AG04450 (cell line): ENCODE measurements around the gene GPATCH1. TPM values are rescaled to one million over a fixed set of nuclear protein-coding genes. Genes with fewer than 3 reads are reported as not detected.
"Not testable (repeated sequence)": the region's sequence is repeated elsewhere in the genome, so short reads cannot be mapped to it uniquely, and the experiment has no call there.

Source experiments
- CTCF ChIA-PET: fragments of 300-600, 350-600 bp; formaldehyde crosslinking; extraction: SDS; loops from one replicate; lab custom pipeline; 2022; ENCODE audit warnings: antibody characterized with exemption, inconsistent platforms; lab: Charles Lee
- POLR2A ChIA-PET: fragments of 350-600 bp; formaldehyde crosslinking; extraction: SDS; loops from one replicate; lab custom pipeline; 2021; ENCODE audit warnings: antibody characterized with exemption, inconsistent platforms; lab: Yijun Ruan, JAX
- DNase-seq: peaks from one replicate; pipeline ENCODE4 v3.0.0-alpha.2; 2011; ENCODE audit warnings: low read depth, low spot score
- H3K27ac ChIP-seq: one replicate; pipeline ENCODE4 v1.5.1; 2012; ENCODE audit warnings: low read depth, low read length, control low read depth
- H3K27me3 ChIP-seq: one replicate; pipeline ENCODE4 v1.6.0; 2012; ENCODE audit warnings: low read length; ENCODE audit not compliant: control insufficient read depth, insufficient read depth
- H3K4me3 ChIP-seq: 2 replicates; pipeline ENCODE4 v1.5.1; 2011; ENCODE audit warnings: mild to moderate bottlenecking, low read depth, low read length, control low read depth
- H3K9me3 ChIP-seq: 2 replicates; pipeline ENCODE4 v1.5.1; 2012; ENCODE audit warnings: low read length; ENCODE audit not compliant: control insufficient read depth, insufficient read depth
- polyA plus RNA-seq: library from polyadenylated mRNA; depleted of rRNA; stranded (reverse); fragments of >200 nt; gene quantifications from 2 replicates; pipeline ENCODE4 v1.2.3, GENCODE V29; 2011
- TF ChIP-seq, protein P1 (sequence below): IDR thresholded peaks from 2 replicates; pipeline ENCODE4 v1.5.1; 2011; ENCODE audit warnings: low read depth, low read length, control low read depth, inconsistent platforms

GPATCH1 gene
- polyA plus RNA-seq, 1 experiment = 7.9 TPM

DNA sequence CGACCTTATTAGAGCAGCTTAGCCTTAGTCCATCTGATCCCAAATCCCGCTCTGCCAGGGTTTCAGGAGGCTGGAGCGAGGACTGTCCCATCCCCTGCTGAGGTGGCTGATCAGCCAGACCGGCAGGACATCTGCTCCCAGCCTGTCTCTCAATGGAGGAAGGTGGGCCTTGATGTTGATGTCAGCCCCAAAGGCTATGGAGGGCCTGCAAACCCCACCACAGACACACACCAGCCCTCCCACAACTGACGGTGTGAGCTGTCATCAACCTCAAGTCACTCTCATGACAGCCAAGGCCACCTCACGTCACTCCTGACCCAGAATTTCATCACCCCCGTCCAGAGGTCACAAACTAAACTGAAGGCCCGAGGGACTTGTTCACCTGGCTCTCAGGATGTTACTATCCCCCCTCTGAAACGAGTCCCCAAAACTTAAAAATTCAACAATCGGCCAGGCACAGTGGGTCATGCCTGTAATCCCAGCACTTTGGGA lies 41.8 kb upstream of the GPATCH1 start:
- no peaks in the 10 kb centered on the region for H3K27me3 ChIP-seq
- no peak overlapping the region for H3K27ac ChIP-seq
- no peaks in the 10 kb centered on the region; the same call in 1 of the 2 replicates for H3K9me3 ChIP-seq
- ChIA-PET POLR2A (no interaction called here), CTCF (no interaction called here)
- TF ChIP-seq, protein P1, sequence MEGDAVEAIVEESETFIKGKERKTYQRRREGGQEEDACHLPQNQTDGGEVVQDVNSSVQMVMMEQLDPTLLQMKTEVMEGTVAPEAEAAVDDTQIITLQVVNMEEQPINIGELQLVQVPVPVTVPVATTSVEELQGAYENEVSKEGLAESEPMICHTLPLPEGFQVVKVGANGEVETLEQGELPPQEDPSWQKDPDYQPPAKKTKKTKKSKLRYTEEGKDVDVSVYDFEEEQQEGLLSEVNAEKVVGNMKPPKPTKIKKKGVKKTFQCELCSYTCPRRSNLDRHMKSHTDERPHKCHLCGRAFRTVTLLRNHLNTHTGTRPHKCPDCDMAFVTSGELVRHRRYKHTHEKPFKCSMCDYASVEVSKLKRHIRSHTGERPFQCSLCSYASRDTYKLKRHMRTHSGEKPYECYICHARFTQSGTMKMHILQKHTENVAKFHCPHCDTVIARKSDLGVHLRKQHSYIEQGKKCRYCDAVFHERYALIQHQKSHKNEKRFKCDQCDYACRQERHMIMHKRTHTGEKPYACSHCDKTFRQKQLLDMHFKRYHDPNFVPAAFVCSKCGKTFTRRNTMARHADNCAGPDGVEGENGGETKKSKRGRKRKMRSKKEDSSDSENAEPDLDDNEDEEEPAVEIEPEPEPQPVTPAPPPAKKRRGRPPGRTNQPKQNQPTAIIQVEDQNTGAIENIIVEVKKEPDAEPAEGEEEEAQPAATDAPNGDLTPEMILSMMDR = no peak
- no peak for DNase-seq
- H3K4me3 ChIP-seq = no peak overlapping the region

- no peak overlapping the region for H3K27ac ChIP-seq
- TF ChIP-seq, protein P1 = no peak
- no peak for DNase-seq
- no peaks in the 10 kb centered on the region for H3K27me3 ChIP-seq
- H3K9me3 ChIP-seq = no peaks in the 10 kb centered on the region; the same call in 1 of the 2 replicates
- ChIA-PET POLR2A (interaction anchor here (0.7 kb wide), 1 partner anchor 38 kb away, joined by 12 read pairs; no protein-coding TSS in a partner anchor), CTCF (interaction anchor here (0.6 to 0.9 kb wide), 3 partner anchors 13 to 63 kb away, joined by 3 to 4 read pairs (median 3); no protein-coding TSS in a partner anchor)
- H3K4me3 ChIP-seq = no peak overlapping the region
These were observed 41.2 kb upstream of the GPATCH1 start for GRCh38 chr19:33039815-33040214.

DNA sequence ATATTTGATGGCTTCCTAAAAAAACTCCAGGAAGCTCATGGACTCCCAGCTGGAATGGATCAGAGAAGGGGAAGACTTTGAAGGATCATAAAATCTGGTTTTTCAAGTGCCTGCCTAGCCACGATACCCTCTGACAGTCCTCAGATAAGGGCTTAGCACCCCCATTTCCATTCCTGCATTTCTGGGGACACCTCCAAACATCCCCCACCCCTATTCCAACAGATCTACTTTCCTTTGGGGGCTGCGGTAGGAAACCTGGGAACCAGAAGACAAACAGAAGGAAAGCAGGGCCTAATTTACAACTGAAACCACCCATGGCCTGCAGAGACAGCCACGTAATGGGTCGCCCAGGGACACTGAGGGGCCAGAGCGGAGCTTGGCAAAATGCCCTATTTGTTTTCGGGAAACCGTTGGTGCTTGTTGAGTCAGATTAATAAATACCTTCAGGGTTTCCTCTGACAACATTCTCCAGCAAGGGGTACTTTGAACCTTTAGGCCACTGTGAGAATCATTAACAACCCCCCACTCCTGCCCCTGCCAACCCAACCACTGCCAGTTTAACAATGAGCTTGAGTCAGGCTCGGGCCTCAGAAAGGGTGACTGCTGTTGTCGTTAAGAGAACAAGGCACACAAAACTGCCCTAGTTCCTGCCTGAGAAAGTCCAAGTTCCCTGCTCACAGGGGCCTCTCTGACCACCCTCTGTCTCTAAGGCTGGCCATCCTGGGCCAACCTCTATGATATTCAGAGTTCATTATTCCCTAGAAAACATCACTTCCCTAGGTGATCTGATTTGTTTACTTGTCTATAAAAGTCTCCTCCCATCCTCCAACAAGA lies 39.8 kb upstream of the GPATCH1 start:
- CTCF ChIA-PET = interaction anchor here (0.9 kb wide), 1 partner anchor 93 kb away, joined by 7 read pairs; no protein-coding TSS in a partner anchor
- POLR2A ChIA-PET = no interaction called here
- H3K27ac ChIP-seq = no peak overlapping the region

DNA sequence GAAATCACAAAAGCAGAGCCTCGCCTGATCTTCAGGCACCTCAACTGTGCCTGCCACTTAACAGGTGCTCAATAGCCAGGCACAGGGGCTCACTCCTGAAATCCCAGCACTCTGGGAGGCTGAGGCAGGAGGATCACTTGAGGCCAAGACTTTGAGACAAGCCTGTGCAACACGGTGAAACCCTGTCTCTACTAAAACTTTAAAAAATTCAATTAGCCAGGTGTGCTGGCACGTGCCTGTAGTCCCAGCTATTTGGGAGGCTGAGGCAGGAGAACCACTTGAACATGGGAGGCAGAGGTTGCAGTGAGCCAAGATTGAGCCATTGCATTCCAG lies 39.2 kb upstream of the GPATCH1 start:
- H3K4me3 ChIP-seq, H3K9me3 ChIP-seq, DNase-seq, H3K27ac ChIP-seq, H3K27me3 ChIP-seq, POLR2A ChIA-PET: not testable (repeated sequence)
- CTCF ChIA-PET = interaction anchor here (0.9 to 1.3 kb wide), 2 partner anchors 66 to 93 kb away, joined by 3 to 7 read pairs; no protein-coding TSS in a partner anchor

More for the DNA sequence above, 39.8 kb upstream of the GPATCH1 start:
- Histone ChIP-seq H3K4me3 (no peak overlapping the region), H3K27me3 (no peaks in the 10 kb centered on the region), H3K9me3 (no peaks in the 10 kb centered on the region; the same call in 1 of the 2 replicates)
- DNase-seq = no peak
- TF ChIP-seq, protein P1 = no peak

DNA sequence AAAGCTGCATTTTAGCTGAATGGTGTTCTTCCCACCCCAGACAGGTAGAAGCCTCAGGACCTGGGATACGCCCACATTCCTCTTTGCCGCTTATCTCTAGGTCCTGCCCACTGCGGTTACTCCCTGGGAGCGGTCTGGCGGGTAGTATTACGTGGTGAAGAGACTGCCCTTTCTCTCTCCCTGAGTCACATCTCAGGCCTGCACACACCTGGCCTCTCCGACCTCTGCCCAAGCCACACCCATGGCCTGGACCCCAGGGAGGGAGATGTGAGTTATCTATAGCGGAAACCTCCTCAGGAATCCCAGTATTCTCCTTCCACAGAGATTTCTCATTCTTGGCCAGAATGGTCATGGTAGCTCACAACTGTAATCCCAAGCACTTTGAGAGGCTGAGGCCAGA lies 33.6 kb upstream of the GPATCH1 start:
- DNase-seq = no peak
- no peak overlapping the region for H3K4me3 ChIP-seq
- H3K27me3 ChIP-seq = no peaks in the 10 kb centered on the region
- no peaks in the 10 kb centered on the region for H3K9me3 ChIP-seq
- TF ChIP-seq, protein P1 = no peak
- no peak overlapping the region for H3K27ac ChIP-seq
- ChIA-PET CTCF (interaction anchor here (0.6 kb wide), 1 partner anchor 53 kb away, joined by 3 read pairs; no protein-coding TSS in a partner anchor), POLR2A (no interaction called here)
